ENCODE results near the gene GPR45. TPM values are rescaled to one million over a fixed set of nuclear protein-coding genes. Genes with fewer than 3 reads are reported as not detected.

The GPR45 gene
- total and polyA plus RNA-seq, 2 donors (not counting 3 experiments of a cell fraction or from before 2014, with no cell fraction given): not detected

DNA sequence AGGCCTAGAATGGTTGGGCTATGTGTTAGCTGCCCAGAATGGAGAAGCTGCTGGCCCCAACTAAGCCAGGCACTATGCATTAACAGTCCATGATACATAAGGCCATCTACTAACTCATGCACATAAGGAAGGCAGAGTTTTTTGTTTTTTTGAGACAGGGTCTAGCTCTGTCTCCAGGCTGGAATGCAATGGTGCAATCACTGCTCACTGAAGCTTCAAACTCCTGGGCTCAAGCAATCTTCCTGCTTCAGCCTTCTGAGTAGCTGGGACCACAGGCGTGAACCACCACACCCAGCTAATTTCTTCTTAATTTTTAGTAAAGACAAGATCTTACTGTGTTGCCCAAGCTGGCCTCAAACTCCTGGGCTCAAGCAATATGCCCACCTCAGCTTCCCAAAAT lies 37.6 kb downstream of the GPR45 start:
- Histone ChIP-seq H3K4me1 (ENCODE audit: control insufficient read depth, extremely low read depth, insufficient read depth, low read length) (peaks cover 7% of the 10 kb centered on the region), H3K27me3 (ENCODE audit: control insufficient read depth in 2 of 2, insufficient read depth in 2 of 2, low read length in 2 of 2) (no peaks in the 10 kb centered on the region), H4K20me1 (replicated peaks; ENCODE audit: control insufficient read depth, extremely low read depth, insufficient read depth, low read length) (no peaks in the 10 kb centered on the region), H2AFZ (ENCODE audit: low read depth, low read length) (no peak overlapping the region), H3K27ac (ENCODE audit: insufficient read depth, low read depth, low read length) (no peak overlapping the region), H3K4me2 (ENCODE audit: insufficient read depth, low read length) (no peak overlapping the region), H3K36me3 (ENCODE audit: control insufficient read depth in 2 of 2, extremely low read depth in 1 of 2, insufficient read depth in 2 of 2, low read length in 2 of 2) (peaks cover 10 to 40% of the 10 kb centered on the region in 2 experiments), H3K79me2 (ENCODE audit: control insufficient read depth, insufficient read depth, low read length) (no peaks in the 10 kb centered on the region), H3K4me3 (replicated peaks in 1 of 3; ENCODE audit: insufficient read depth in 1 of 3, low read depth in 1 of 3, low read length in 3 of 3) (no peak overlapping the region), H3K9me1 (replicated peaks; ENCODE audit: control insufficient read depth, extremely low read depth, insufficient read depth, low read length) (no peaks in the 10 kb centered on the region), H3K9me3 (replicated peaks; ENCODE audit: control insufficient read depth, insufficient read depth, low read length) (no peaks in the 10 kb centered on the region), H3K9ac (replicated peaks; ENCODE audit: extremely low read depth, insufficient read depth, low read length) (no peak overlapping the region)
- POLR2A ChIA-PET: no interaction called here
- intact Hi-C loops (cut with micrococcal nuclease) (no loop called here), dilution Hi-C loops (cut with MboI; ENCODE audit: extremely low pct_ligation_motif_present, low sequenced_read_pairs) (no loop called here)
- CTCF ChIA-PET: interaction anchor here (1.1 to 2.1 kb wide), 3 partner anchors 9 to 16 kb away, joined by 3 to 10 read pairs (median 4); no protein-coding TSS in a partner anchor
- DNase-seq (ENCODE audit: low read depth, low spot score) (no peak), FAIRE-seq (no peak)
- TF ChIP-seq MYC (IDR thresholded peaks at IDR 0.05; ENCODE audit: low read depth, low read length) (no peak), POLR2A (IDR thresholded peaks at IDR 0.05; ENCODE audit: low read depth, low read length) (no peak), GATA2 (IDR thresholded peaks at IDR 0.05; ENCODE audit: insufficient read depth, insufficient read length, low read depth, low read length) (no peak)
- TF ChIP-seq, protein P1, sequence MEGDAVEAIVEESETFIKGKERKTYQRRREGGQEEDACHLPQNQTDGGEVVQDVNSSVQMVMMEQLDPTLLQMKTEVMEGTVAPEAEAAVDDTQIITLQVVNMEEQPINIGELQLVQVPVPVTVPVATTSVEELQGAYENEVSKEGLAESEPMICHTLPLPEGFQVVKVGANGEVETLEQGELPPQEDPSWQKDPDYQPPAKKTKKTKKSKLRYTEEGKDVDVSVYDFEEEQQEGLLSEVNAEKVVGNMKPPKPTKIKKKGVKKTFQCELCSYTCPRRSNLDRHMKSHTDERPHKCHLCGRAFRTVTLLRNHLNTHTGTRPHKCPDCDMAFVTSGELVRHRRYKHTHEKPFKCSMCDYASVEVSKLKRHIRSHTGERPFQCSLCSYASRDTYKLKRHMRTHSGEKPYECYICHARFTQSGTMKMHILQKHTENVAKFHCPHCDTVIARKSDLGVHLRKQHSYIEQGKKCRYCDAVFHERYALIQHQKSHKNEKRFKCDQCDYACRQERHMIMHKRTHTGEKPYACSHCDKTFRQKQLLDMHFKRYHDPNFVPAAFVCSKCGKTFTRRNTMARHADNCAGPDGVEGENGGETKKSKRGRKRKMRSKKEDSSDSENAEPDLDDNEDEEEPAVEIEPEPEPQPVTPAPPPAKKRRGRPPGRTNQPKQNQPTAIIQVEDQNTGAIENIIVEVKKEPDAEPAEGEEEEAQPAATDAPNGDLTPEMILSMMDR (IDR thresholded peaks at IDR 0.05; ENCODE audit: extremely low read depth in 1 of 2, insufficient read depth in 1 of 2, low read depth in 1 of 2, low read length in 2 of 2): no peak
- TF ChIP-seq, protein P2, sequence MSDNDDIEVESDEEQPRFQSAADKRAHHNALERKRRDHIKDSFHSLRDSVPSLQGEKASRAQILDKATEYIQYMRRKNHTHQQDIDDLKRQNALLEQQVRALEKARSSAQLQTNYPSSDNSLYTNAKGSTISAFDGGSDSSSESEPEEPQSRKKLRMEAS (IDR thresholded peaks at IDR 0.05; ENCODE audit: insufficient read depth, insufficient read length): no peak
- BruUV-seq (replicated peaks): no TSS peak

DNA sequence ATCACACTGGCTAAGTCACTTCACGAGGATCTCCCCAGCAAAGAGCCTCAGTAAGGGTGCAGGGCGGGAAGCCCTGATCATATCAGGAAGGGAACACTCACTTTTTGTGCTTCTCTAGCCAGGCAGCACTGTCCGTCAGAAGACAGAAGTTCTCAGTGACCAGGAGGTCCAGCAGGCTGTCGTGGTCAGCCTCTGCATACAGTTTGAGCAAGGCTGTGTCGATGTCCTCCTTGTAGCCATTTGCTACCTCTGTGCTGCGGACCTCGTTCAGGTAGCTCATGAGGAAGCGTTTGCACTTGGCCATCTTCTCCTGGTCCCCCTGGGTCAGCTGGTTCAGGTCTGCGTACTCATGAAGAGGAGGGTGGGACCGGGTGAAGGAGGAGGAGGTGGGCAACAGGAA lies 38.7 kb downstream of the GPR45 start:
- FAIRE-seq: no peak
- Histone ChIP-seq H2AFZ (ENCODE audit: low read depth, low read length) (no peak overlapping the region), H3K9me3 (replicated peaks; ENCODE audit: control insufficient read depth, insufficient read depth, low read length) (no peaks in the 10 kb centered on the region), H3K79me2 (ENCODE audit: control insufficient read depth, insufficient read depth, low read length) (no peaks in the 10 kb centered on the region), H3K4me3 (replicated peaks in 1 of 3; ENCODE audit: insufficient read depth in 1 of 3, low read depth in 1 of 3, low read length in 3 of 3) (no peak overlapping the region), H3K36me3 (ENCODE audit: control insufficient read depth in 2 of 2, extremely low read depth in 1 of 2, insufficient read depth in 2 of 2, low read length in 2 of 2) (peaks cover 10 to 39% of the 10 kb centered on the region in 2 experiments), H3K4me2 (ENCODE audit: insufficient read depth, low read length) (no peak overlapping the region), H3K4me1 (ENCODE audit: control insufficient read depth, extremely low read depth, insufficient read depth, low read length) (no peaks in the 10 kb centered on the region), H3K27ac (ENCODE audit: insufficient read depth, low read depth, low read length) (no peak overlapping the region), H3K9ac (replicated peaks; ENCODE audit: extremely low read depth, insufficient read depth, low read length) (no peak overlapping the region), H3K27me3 (ENCODE audit: control insufficient read depth in 2 of 2, insufficient read depth in 2 of 2, low read length in 2 of 2) (no peaks in the 10 kb centered on the region), H3K9me1 (replicated peaks; ENCODE audit: control insufficient read depth, extremely low read depth, insufficient read depth, low read length) (no peaks in the 10 kb centered on the region), H4K20me1 (replicated peaks; ENCODE audit: control insufficient read depth, extremely low read depth, insufficient read depth, low read length) (no peaks in the 10 kb centered on the region)
- DNase-seq (ENCODE audit: low read depth, low spot score): no peak
- dilution Hi-C loops (cut with MboI; ENCODE audit: extremely low pct_ligation_motif_present, low sequenced_read_pairs) (no loop called here), intact Hi-C loops (cut with micrococcal nuclease) (no loop called here)
- TF ChIP-seq, protein P2 (IDR thresholded peaks at IDR 0.05; ENCODE audit: insufficient read depth, insufficient read length): no peak
- TF ChIP-seq MYC (IDR thresholded peaks at IDR 0.05; ENCODE audit: low read depth, low read length) (no peak), JUN (IDR thresholded peaks at IDR 0.05; ENCODE audit: borderline replicate concordance, insufficient read depth, insufficient read length, low read depth) (no peak), POLR2AphosphoS5 (IDR thresholded peaks at IDR 0.05; ENCODE audit: insufficient read depth, low read depth, low read length) (no peak), POLR2A (IDR thresholded peaks at IDR 0.05; ENCODE audit: low read depth, low read length) (no peak), FOS (IDR thresholded peaks at IDR 0.05; ENCODE audit: borderline replicate concordance, insufficient read depth, low read length) (no peak), GATA2 (IDR thresholded peaks at IDR 0.05; ENCODE audit: insufficient read depth, insufficient read length, low read depth, low read length) (no peak), EZH2 (IDR thresholded peaks at IDR 0.05; ENCODE audit: borderline replicate concordance, low read depth, low read length, severe bottlenecking) (no peak)
- TF ChIP-seq, protein P1 (IDR thresholded peaks at IDR 0.05; ENCODE audit: extremely low read depth in 1 of 2, insufficient read depth in 1 of 2, low read depth in 1 of 2, low read length in 2 of 2): no peak
- POLR2A ChIA-PET: no interaction called here
- BruUV-seq (replicated peaks): no TSS peak
- CTCF ChIA-PET: interaction anchor here (1.6 kb wide), 1 partner anchor 14 kb away, joined by 4 read pairs; no protein-coding TSS in a partner anchor

Measured in endothelial cell of umbilical vein (primary cell).